ENCODE measurements around the gene IFI44.

DNA sequence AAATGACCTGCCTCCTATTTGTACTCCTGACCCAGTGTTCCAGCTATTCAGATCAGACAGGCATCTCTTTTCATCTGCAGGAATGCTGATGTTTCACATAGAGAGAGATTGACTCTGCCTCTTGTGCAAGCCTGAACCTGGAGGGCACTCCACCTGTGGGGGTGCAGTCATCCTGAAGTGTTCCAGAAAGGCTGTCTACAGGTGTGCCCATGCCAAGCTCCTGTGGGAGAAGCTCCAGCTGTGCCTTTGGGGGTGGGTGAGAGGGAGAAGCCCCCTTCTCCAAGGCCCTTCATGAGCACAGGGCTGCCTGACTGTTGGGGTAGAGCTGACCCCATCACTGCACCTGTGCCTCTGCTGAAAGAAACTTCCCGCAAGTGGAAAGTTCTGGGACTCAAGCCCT is 22.8 kb downstream of the IFI44 start:
- TF ChIP-seq CTCF (IDR thresholded peaks at IDR 0.05; ENCODE audit: low read depth, low read length), result no peak
- no peak for TF ChIP-seq EZH2phosphoT487 (IDR thresholded peaks at IDR 0.05; ENCODE audit: low read depth)

Data from OCI-LY3 (cell line).